ENCODE data around the gene CDKL4.

DNA sequence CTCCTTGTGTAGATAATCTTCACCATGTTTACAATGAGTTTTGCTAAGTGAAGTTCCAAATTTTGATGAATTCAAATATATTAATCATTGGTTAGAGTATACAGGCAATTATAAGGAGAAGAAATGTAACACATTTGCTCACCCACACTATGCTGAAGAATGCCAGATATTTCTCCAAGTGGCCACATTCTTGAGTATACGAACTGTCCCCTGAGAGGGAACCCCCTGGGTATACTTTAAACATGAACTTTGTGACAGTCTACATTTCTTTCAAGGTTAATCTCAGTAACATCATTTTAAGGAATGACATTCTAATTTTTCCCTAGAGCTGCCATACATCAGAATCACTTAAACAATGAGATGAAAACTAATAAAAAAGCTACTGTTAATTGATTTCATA is 39.8 kb upstream of the CDKL4 start:
- TF ChIP-seq, protein P1, sequence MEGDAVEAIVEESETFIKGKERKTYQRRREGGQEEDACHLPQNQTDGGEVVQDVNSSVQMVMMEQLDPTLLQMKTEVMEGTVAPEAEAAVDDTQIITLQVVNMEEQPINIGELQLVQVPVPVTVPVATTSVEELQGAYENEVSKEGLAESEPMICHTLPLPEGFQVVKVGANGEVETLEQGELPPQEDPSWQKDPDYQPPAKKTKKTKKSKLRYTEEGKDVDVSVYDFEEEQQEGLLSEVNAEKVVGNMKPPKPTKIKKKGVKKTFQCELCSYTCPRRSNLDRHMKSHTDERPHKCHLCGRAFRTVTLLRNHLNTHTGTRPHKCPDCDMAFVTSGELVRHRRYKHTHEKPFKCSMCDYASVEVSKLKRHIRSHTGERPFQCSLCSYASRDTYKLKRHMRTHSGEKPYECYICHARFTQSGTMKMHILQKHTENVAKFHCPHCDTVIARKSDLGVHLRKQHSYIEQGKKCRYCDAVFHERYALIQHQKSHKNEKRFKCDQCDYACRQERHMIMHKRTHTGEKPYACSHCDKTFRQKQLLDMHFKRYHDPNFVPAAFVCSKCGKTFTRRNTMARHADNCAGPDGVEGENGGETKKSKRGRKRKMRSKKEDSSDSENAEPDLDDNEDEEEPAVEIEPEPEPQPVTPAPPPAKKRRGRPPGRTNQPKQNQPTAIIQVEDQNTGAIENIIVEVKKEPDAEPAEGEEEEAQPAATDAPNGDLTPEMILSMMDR (IDR thresholded peaks at IDR 0.05), result no peak
- TF ChIP-seq POLR2A (IDR thresholded peaks at IDR 0.05), result no peak
